PC-9 (cell line): ENCODE results near the gene RGL1. TPM values are rescaled to one million over a fixed set of nuclear protein-coding genes. Genes with fewer than 3 reads are reported as not detected.
A peak's percentile ranks its signal among the peaks of the same experiment; 100 is the strongest.

Source experiments
- BruUV-seq: library from RNA; stranded (reverse); fragments of 400-500 nt; replicated peaks from 2 replicates; lab custom pipeline; 2021; lab: Mats Ljungman, UMichigan
- CTCF ChIA-PET: fragments of 300-600 bp; sonication (Branson Sonifier 250); formaldehyde crosslinking; loops from one replicate; lab custom pipeline; 2022; ENCODE audit warnings: antibody characterized with exemption; lab: Charles Lee
- POLR2A ChIA-PET: fragments of 300-600 bp; sonication (Branson Sonifier 250); formaldehyde crosslinking; loops from one replicate; lab custom pipeline; 2022; ENCODE audit warnings: antibody characterized with exemption; ENCODE audit not compliant: unreplicated experiment; lab: Charles Lee
- DNase-seq, 2 experiments: peaks; one replicate each; pipeline versions ENCODE4 v3.0.0 to v3.0.0-alpha.2; 2015 to 2022; ENCODE audit warnings: mixed read lengths in 1 of 2
- H2AFZ ChIP-seq: fragments of 200-600 bp; sonication (generic); 2 replicates; pipeline ENCODE4 v1.8.1; 2017; ENCODE audit warnings: antibody characterized with exemption
- H3F3A ChIP-seq: fragments of 200-600 bp; sonication (generic); 2 replicates; pipeline ENCODE4 v1.8.1; 2017; ENCODE audit warnings: antibody characterized with exemption, mild to moderate bottlenecking, low read depth; ENCODE audit not compliant: insufficient read depth
- H3K27ac ChIP-seq: fragments of 200-600 bp; sonication (generic); 2 replicates; pipeline ENCODE4 v1.6.1; 2016; ENCODE audit warnings: mixed run types
- H3K27me3 ChIP-seq: fragments of 200-600 bp; sonication (generic); 2 replicates; pipeline ENCODE4 v1.6.1; 2016; ENCODE audit warnings: low read depth, mixed run types; ENCODE audit not compliant: insufficient read depth
- H3K36me3 ChIP-seq: fragments of 200-600 bp; sonication (generic); 2 replicates; pipeline ENCODE4 v1.6.1; 2016; ENCODE audit warnings: low read depth, mixed run types
- H3K4me1 ChIP-seq: fragments of 200-600 bp; sonication (generic); replicated peaks from 2 replicates; pipeline ENCODE4 v1.6.1; 2016; ENCODE audit warnings: mixed run types; ENCODE audit not compliant: insufficient read depth
- H3K4me2 ChIP-seq: fragments of 200-600 bp; sonication (generic); 2 replicates; pipeline ENCODE4 v1.6.1; 2017; ENCODE audit warnings: mixed run types
- H3K4me3 ChIP-seq: fragments of 200-600 bp; sonication (generic); 2 replicates; pipeline ENCODE4 v1.6.1; 2016; ENCODE audit warnings: mixed run types
- H3K79me2 ChIP-seq: fragments of 200-600 bp; sonication (generic); 2 replicates; pipeline ENCODE4 v1.6.1; 2017; ENCODE audit warnings: low read depth, mixed run types
- H3K9me2 ChIP-seq: fragments of 200-600 bp; sonication (generic); 2 replicates; pipeline ENCODE4 v1.8.1; 2017; ENCODE audit warnings: mild to moderate bottlenecking; ENCODE audit not compliant: insufficient read depth
- H3K9me3 ChIP-seq: fragments of 200-600 bp; sonication (generic); 2 replicates; pipeline ENCODE4 v1.8.1; 2016; ENCODE audit warnings: low read depth; ENCODE audit not compliant: insufficient read depth
- H4K20me1 ChIP-seq: fragments of 200-600 bp; sonication (generic); 2 replicates; pipeline ENCODE4 v1.8.1; 2017; ENCODE audit not compliant: insufficient read depth
- CTCF ChIP-seq: fragments of 200-600 bp; sonication (generic); conservative IDR thresholded peaks from 2 replicates; pipeline ENCODE4 v1.6.1; 2017; ENCODE audit warnings: mixed run types, antibody characterized with exemption, mild to moderate bottlenecking, moderate library complexity
- EZH2 ChIP-seq: fragments of 200-600 bp; sonication (generic); IDR thresholded peaks from 2 replicates; pipeline ENCODE4 v1.8.0; 2017; ENCODE audit warnings: antibody characterized with exemption, low read depth
- intact Hi-C: fragments of 100-400 bp; cut with micrococcal nuclease; formaldehyde crosslinking; loops from one replicate; pipeline ENCODE4 v1.10.0; 2022; ENCODE audit not compliant: unreplicated experiment
- total RNA-seq: library from RNA; stranded (reverse); gene quantifications from 2 replicates; pipeline ENCODE4 v1.2.3, GENCODE V29; 2021

Gene RGL1
- total RNA-seq, 1 experiment from 2014 or later, result 2.6 TPM

GRCh38 chr1:183806675-183807074, 1.8 kb downstream of the RGL1 start:
- no peaks in the 10 kb centered on the region for H3K27me3 ChIP-seq
- H4K20me1 ChIP-seq, result no peaks in the 10 kb centered on the region; the same call in 1 of the 2 replicates
- no TSS peak for BruUV-seq
- DNase-seq, result no peak
- H2AFZ ChIP-seq, result no peak overlapping the region
- peaks cover 22% of the 10 kb centered on the region for H3F3A ChIP-seq
- H3K9me3 ChIP-seq, result peaks cover 7% of the 10 kb centered on the region; the same call in 1 of the 2 replicates
- ChIA-PET POLR2A (no interaction called here), CTCF (no interaction called here)
- no peak overlapping the region for H3K27ac ChIP-seq
- H3K36me3 ChIP-seq, result no peaks in the 10 kb centered on the region
- H3K4me2 ChIP-seq, result peak overlapping the region; percentile 82
- intact Hi-C loops, result no loop called here
- peak overlapping the region; percentile 77; the same call in 1 of the 2 replicates for H3K4me3 ChIP-seq
- H3K79me2 ChIP-seq, result peaks cover 6% of the 10 kb centered on the region; the same call in 1 of the 2 replicates
- H3K9me2 ChIP-seq, result no peaks in the 10 kb centered on the region
- peaks cover 36% of the 10 kb centered on the region for H3K4me1 ChIP-seq
- TF ChIP-seq CTCF (no peak), EZH2 (no peak)

GRCh38 chr1:183807549-183808168, 2.7 kb downstream of the RGL1 start:
- Histone ChIP-seq H3K4me3 (no peak overlapping the region), H2AFZ (no peak overlapping the region)
- intact Hi-C loops, result no loop called here

More at GRCh38 chr1:183807549-183808168, 2.7 kb downstream of the RGL1 start:
- POLR2A ChIA-PET, result no interaction called here
- Histone ChIP-seq H3K4me1 (peaks cover 36% of the 10 kb centered on the region), H3K9me2 (no peaks in the 10 kb centered on the region), H3K9me3 (no peaks in the 10 kb centered on the region), H3F3A (peaks cover 22% of the 10 kb centered on the region), H4K20me1 (no peaks in the 10 kb centered on the region; the same call in 1 of the 2 replicates), H3K4me2 (peak overlapping the region; percentile 82), H3K27ac (no peak overlapping the region), H3K27me3 (no peaks in the 10 kb centered on the region), H3K36me3 (no peaks in the 10 kb centered on the region), H3K79me2 (peaks cover 6% of the 10 kb centered on the region; the same call in 1 of the 2 replicates)
- no TSS peak for BruUV-seq
- DNase-seq, result peak in 1 of 2 experiments; percentile 76
- no peak for TF ChIP-seq CTCF
- no peak for TF ChIP-seq EZH2
- CTCF ChIA-PET, result interaction anchor here (0.5 kb wide), 1 partner anchor 967 kb away, joined by 3 read pairs; no protein-coding TSS in a partner anchor
